Activated CD4-positive, alpha-beta memory T cell treated with anti-CD3 and anti-CD28 coated beads for 36 hours (primary cell): Measurements from ENCODE around the gene SNX19. TPM values are rescaled to one million over a fixed set of nuclear protein-coding genes. Genes with fewer than 3 reads are reported as not detected.
"Not testable (repeated sequence)": the region's sequence is repeated elsewhere in the genome, so short reads cannot be mapped to it uniquely, and the experiment has no call there.

Source experiments
- CTCF ChIA-PET: fragments of 350-600 bp; sonication (Branson Sonifier 250); formaldehyde crosslinking; loops from one replicate; lab custom pipeline; 2021; ENCODE audit warnings: antibody characterized with exemption, inconsistent platforms; lab: Charles Lee
- POLR2A ChIA-PET: fragments of 350-600 bp; sonication (Branson Sonifier 250); formaldehyde crosslinking; loops from one replicate; lab custom pipeline; 2021; ENCODE audit warnings: antibody characterized with exemption; lab: Charles Lee
- DNase-seq: peaks from one replicate; pipeline ENCODE4 v3.0.0-alpha.2; 2020
- H3K27ac Mint-ChIP-seq: one replicate; pipeline ENCODE4 v1.8.0; 2021; ENCODE audit warnings: mixed read lengths
- H3K27me3 Mint-ChIP-seq: one replicate; pipeline ENCODE4 v1.8.0; 2021; ENCODE audit warnings: mixed read lengths
- H3K36me3 Mint-ChIP-seq: one replicate; pipeline ENCODE4 v1.8.0; 2021; ENCODE audit warnings: mixed read lengths
- H3K4me1 Mint-ChIP-seq: one replicate; pipeline ENCODE4 v1.8.0; 2021; ENCODE audit warnings: low read depth, mixed read lengths
- H3K4me3 Mint-ChIP-seq: one replicate; pipeline ENCODE4 v1.8.0; 2021; ENCODE audit warnings: mild to moderate bottlenecking, mixed read lengths
- H3K9me3 Mint-ChIP-seq: one replicate; pipeline ENCODE4 v1.8.0; 2021; ENCODE audit warnings: mixed read lengths
- intact Hi-C: fragments of 100-400 bp; cut with micrococcal nuclease; formaldehyde crosslinking; loops from one replicate; pipeline ENCODE4 v1.15.1; 2023
- total RNA-seq, 2 experiments: library from RNA; stranded (reverse); gene quantifications; one replicate each; pipeline ENCODE4 v1.2.3, GENCODE V29; 2021

The SNX19 gene
- total RNA-seq, 2 experiments from 2014 or later: 26.0 to 27.0 TPM

- H3K4me1 Mint-ChIP-seq: peaks cover 9% of the 10 kb centered on the region
- no peak overlapping the region for H3K4me3 Mint-ChIP-seq
- ChIA-PET POLR2A (no interaction called here), CTCF (interaction anchor here (0.9 to 1.9 kb wide), 4 partner anchors 9 to 437 kb away, joined by 3 to 17 read pairs (median 3); no protein-coding TSS in a partner anchor)
- no peaks in the 10 kb centered on the region for H3K27me3 Mint-ChIP-seq
- intact Hi-C loops: no loop called here
- H3K27ac Mint-ChIP-seq: no peak overlapping the region
- DNase-seq: no peak
- no peaks in the 10 kb centered on the region for H3K9me3 Mint-ChIP-seq
- peaks cover 27% of the 10 kb centered on the region for H3K36me3 Mint-ChIP-seq
These were observed 44.7 kb downstream of the SNX19 start for GRCh38 chr11:130871616-130872015.

- no peak overlapping the region for H3K27ac Mint-ChIP-seq
- intact Hi-C loops: no loop called here
- H3K4me1 Mint-ChIP-seq: peaks cover 7% of the 10 kb centered on the region
- H3K36me3 Mint-ChIP-seq: peaks cover 14% of the 10 kb centered on the region
- CTCF ChIA-PET: interaction anchor here (1.0 to 2.8 kb wide), 4 partner anchors 25 to 438 kb away, joined by 3 to 13 read pairs (median 8); no protein-coding TSS in a partner anchor
- no peak for DNase-seq
- H3K4me3 Mint-ChIP-seq: no peak overlapping the region
- no peaks in the 10 kb centered on the region for H3K27me3 Mint-ChIP-seq
- no peaks in the 10 kb centered on the region for H3K9me3 Mint-ChIP-seq
- POLR2A ChIA-PET: no interaction called here
These were observed 47.4 kb downstream of the SNX19 start for GRCh38 chr11:130868721-130869390.

GRCh38 chr11:130868086-130868710 is 48.1 kb downstream of the SNX19 start:
- Mint-ChIP-seq H3K36me3 (peaks cover 14% of the 10 kb centered on the region), H3K4me1 (peaks cover 7% of the 10 kb centered on the region), H3K27me3 (no peaks in the 10 kb centered on the region), H3K4me3 (no peak overlapping the region), H3K9me3 (no peaks in the 10 kb centered on the region), H3K27ac (no peak overlapping the region)
- ChIA-PET POLR2A (no interaction called here), CTCF (interaction anchor here (0.6 to 2.8 kb wide), 4 partner anchors 26 to 433 kb away, joined by 3 to 13 read pairs (median 6); no protein-coding TSS in a partner anchor)
- DNase-seq: no peak
- intact Hi-C loops: no loop called here

GRCh38 chr11:130866831-130867230 is 49.4 kb downstream of the SNX19 start:
- no peaks in the 10 kb centered on the region for H3K27me3 Mint-ChIP-seq
- H3K27ac Mint-ChIP-seq: no peak overlapping the region
- peaks cover 10% of the 10 kb centered on the region for H3K36me3 Mint-ChIP-seq
- no peaks in the 10 kb centered on the region for H3K9me3 Mint-ChIP-seq
- intact Hi-C loops: no loop called here
- ChIA-PET CTCF (interaction anchor here (0.5 to 2.6 kb wide), 4 partner anchors 22 to 435 kb away, joined by 3 to 13 read pairs (median 8); no protein-coding TSS in a partner anchor), POLR2A (no interaction called here)
- no peak overlapping the region for H3K4me3 Mint-ChIP-seq
- DNase-seq: no peak
- peaks cover 6% of the 10 kb centered on the region for H3K4me1 Mint-ChIP-seq

GRCh38 chr11:130865774-130866114 is 50.5 kb downstream of the SNX19 start:
- Mint-ChIP-seq H3K4me1 (peaks cover 3% of the 10 kb centered on the region), H3K27ac (no peak overlapping the region), H3K27me3 (no peaks in the 10 kb centered on the region), H3K9me3 (no peaks in the 10 kb centered on the region), H3K4me3 (no peak overlapping the region), H3K36me3 (peaks cover 8% of the 10 kb centered on the region)
- POLR2A ChIA-PET: no interaction called here
- no peak for DNase-seq
- intact Hi-C loops: no loop called here
- CTCF ChIA-PET: interaction anchor here (9.4 kb wide), 1 partner anchor 432 kb away, joined by 347 read pairs; the partner anchor contains the start of gene ADAMTS8

- ChIA-PET CTCF (interaction anchor here (4.0 to 9.4 kb wide), 2 partner anchors 28 to 431 kb away, joined by 68 to 347 read pairs; partner anchors contain the start of gene ADAMTS8), POLR2A (no interaction called here)
- H3K27ac Mint-ChIP-seq: no peak overlapping the region
- no peak for DNase-seq
- peaks cover 3% of the 10 kb centered on the region for H3K4me1 Mint-ChIP-seq
- intact Hi-C loops: no loop called here
- H3K9me3 Mint-ChIP-seq: no peaks in the 10 kb centered on the region
- peaks cover 4% of the 10 kb centered on the region for H3K36me3 Mint-ChIP-seq
- H3K4me3 Mint-ChIP-seq: no peak overlapping the region
- no peaks in the 10 kb centered on the region for H3K27me3 Mint-ChIP-seq
These were observed 51.0 kb downstream of the SNX19 start for GRCh38 chr11:130865091-130865773.

GRCh38 chr11:130861902-130862860 is 54.1 kb downstream of the SNX19 start:
- H3K27me3 Mint-ChIP-seq: peaks cover under 1% of the 10 kb centered on the region
- H3K9me3 Mint-ChIP-seq: no peaks in the 10 kb centered on the region
- intact Hi-C loops: loop anchor here (1.0 to 2.0 kb wide), 3 partner anchors 32 to 649 kb away; no protein-coding TSS in a partner anchor
- no peaks in the 10 kb centered on the region for H3K36me3 Mint-ChIP-seq
- DNase-seq: peak; percentile 89
- ChIA-PET POLR2A (interaction anchor here (1.0 kb wide), 1 partner anchor 427 kb away, joined by 4 read pairs; no protein-coding TSS in a partner anchor), CTCF (interaction anchor here (0.6 to 9.4 kb wide), 55 partner anchors 8 to 870 kb away, joined by 3 to 347 read pairs (median 5); partner anchors contain the start of genes ADAMTS15, ADAMTS8 and SNX19)
- peaks cover 3% of the 10 kb centered on the region for H3K4me1 Mint-ChIP-seq
- no peak overlapping the region for H3K27ac Mint-ChIP-seq
- H3K4me3 Mint-ChIP-seq: no peak overlapping the region

GRCh38 chr11:130861283-130861682 is 55.0 kb downstream of the SNX19 start:
- POLR2A ChIA-PET: no interaction called here
- H3K4me3 Mint-ChIP-seq: no peak overlapping the region

GRCh38 chr11:130859886-130860285 is 56.4 kb downstream of the SNX19 start:
- Mint-ChIP-seq H3K27me3 (peaks cover 12% of the 10 kb centered on the region), H3K4me1 (peaks cover 3% of the 10 kb centered on the region), H3K4me3 (no peak overlapping the region), H3K36me3 (no peaks in the 10 kb centered on the region), H3K27ac (no peak overlapping the region), H3K9me3 (no peaks in the 10 kb centered on the region)
- intact Hi-C loops: no loop called here
- DNase-seq: no peak
- ChIA-PET POLR2A (no interaction called here), CTCF (interaction anchor here (1.1 to 9.4 kb wide), 6 partner anchors 12 to 647 kb away, joined by 3 to 347 read pairs (median 4); partner anchors contain the start of genes ADAMTS8 and SNX19)

More at GRCh38 chr11:130861283-130861682, 55.0 kb downstream of the SNX19 start:
- no peaks in the 10 kb centered on the region for H3K9me3 Mint-ChIP-seq
- intact Hi-C loops: no loop called here
- CTCF ChIA-PET: interaction anchor here (1.0 to 9.4 kb wide), 14 partner anchors 9 to 649 kb away, joined by 3 to 347 read pairs (median 20); partner anchors contain the start of genes ADAMTS8 and SNX19
- H3K27ac Mint-ChIP-seq: no peak overlapping the region
- no peaks in the 10 kb centered on the region for H3K36me3 Mint-ChIP-seq
- DNase-seq: no peak
- peaks cover 3% of the 10 kb centered on the region for H3K4me1 Mint-ChIP-seq
- peaks cover 7% of the 10 kb centered on the region for H3K27me3 Mint-ChIP-seq

GRCh38 chr11:130858215-130858614 is 58.1 kb downstream of the SNX19 start:
- Mint-ChIP-seq H3K4me1 (peaks cover 3% of the 10 kb centered on the region), H3K4me3 (no peak overlapping the region), H3K36me3 (no peaks in the 10 kb centered on the region), H3K9me3 (no peaks in the 10 kb centered on the region), H3K27ac (no peak overlapping the region), H3K27me3 (peaks cover 12% of the 10 kb centered on the region)
- ChIA-PET POLR2A (interaction anchor here (0.7 kb wide), 1 partner anchor 403 kb away, joined by 3 read pairs; no protein-coding TSS in a partner anchor), CTCF (interaction anchor here (9.4 kb wide), 1 partner anchor 424 kb away, joined by 347 read pairs; the partner anchor contains the start of gene ADAMTS8)
- DNase-seq: no peak
- intact Hi-C loops: no loop called here

GRCh38 chr11:130855707-130856106 is 60.6 kb downstream of the SNX19 start:
- H3K4me3 Mint-ChIP-seq, H3K27ac Mint-ChIP-seq, intact Hi-C loops, POLR2A ChIA-PET, CTCF ChIA-PET, H3K9me3 Mint-ChIP-seq, H3K4me1 Mint-ChIP-seq, DNase-seq, H3K36me3 Mint-ChIP-seq: not testable (repeated sequence)
- H3K27me3 Mint-ChIP-seq: peaks cover 12% of the 10 kb centered on the region
